ENCODE data around the gene OTOS. TPM values are rescaled to one million over a fixed set of nuclear protein-coding genes. Genes with fewer than 3 reads are reported as not detected.

The OTOS gene
- total and polyA plus RNA-seq, 2 of the 13 experiments (the other 11 are each of a cell fraction or from before 2014, with no cell fraction given) = not detected

DNA sequence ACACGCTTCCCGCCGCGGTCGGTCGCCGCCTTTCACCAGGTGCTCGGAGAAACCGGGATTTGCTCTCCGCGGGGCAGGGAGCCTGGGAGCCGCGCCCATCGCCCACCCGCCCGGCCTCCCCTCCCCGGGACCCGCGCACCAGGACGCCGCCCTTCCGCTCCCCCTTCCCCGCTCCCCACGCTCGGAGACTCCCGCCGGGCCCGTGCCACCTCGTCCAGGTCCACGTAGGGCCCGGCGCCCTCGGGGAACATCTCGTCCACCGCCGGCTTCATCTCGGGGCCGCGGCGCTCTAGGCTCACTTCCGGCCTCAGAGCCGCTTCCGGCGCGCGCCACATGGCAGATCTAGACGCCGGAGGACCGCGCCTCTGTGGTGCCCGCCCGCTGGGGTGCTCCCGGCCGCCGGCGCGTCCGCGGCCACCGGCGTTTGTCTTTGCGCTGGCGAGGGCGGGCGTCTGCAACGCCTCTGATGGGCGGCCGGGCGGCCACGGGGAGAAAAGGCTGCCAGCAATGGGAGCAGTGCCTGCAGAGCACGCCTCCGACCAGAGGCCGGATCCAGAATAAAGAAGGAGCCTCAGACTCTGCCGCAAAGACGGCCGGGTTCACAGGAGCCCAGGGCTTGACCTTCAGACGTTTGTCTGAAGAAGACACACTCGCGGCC lies 4.3 kb downstream of the OTOS start, which contains the start of gene COPS9 (continued):
- TF ChIP-seq, protein P1, sequence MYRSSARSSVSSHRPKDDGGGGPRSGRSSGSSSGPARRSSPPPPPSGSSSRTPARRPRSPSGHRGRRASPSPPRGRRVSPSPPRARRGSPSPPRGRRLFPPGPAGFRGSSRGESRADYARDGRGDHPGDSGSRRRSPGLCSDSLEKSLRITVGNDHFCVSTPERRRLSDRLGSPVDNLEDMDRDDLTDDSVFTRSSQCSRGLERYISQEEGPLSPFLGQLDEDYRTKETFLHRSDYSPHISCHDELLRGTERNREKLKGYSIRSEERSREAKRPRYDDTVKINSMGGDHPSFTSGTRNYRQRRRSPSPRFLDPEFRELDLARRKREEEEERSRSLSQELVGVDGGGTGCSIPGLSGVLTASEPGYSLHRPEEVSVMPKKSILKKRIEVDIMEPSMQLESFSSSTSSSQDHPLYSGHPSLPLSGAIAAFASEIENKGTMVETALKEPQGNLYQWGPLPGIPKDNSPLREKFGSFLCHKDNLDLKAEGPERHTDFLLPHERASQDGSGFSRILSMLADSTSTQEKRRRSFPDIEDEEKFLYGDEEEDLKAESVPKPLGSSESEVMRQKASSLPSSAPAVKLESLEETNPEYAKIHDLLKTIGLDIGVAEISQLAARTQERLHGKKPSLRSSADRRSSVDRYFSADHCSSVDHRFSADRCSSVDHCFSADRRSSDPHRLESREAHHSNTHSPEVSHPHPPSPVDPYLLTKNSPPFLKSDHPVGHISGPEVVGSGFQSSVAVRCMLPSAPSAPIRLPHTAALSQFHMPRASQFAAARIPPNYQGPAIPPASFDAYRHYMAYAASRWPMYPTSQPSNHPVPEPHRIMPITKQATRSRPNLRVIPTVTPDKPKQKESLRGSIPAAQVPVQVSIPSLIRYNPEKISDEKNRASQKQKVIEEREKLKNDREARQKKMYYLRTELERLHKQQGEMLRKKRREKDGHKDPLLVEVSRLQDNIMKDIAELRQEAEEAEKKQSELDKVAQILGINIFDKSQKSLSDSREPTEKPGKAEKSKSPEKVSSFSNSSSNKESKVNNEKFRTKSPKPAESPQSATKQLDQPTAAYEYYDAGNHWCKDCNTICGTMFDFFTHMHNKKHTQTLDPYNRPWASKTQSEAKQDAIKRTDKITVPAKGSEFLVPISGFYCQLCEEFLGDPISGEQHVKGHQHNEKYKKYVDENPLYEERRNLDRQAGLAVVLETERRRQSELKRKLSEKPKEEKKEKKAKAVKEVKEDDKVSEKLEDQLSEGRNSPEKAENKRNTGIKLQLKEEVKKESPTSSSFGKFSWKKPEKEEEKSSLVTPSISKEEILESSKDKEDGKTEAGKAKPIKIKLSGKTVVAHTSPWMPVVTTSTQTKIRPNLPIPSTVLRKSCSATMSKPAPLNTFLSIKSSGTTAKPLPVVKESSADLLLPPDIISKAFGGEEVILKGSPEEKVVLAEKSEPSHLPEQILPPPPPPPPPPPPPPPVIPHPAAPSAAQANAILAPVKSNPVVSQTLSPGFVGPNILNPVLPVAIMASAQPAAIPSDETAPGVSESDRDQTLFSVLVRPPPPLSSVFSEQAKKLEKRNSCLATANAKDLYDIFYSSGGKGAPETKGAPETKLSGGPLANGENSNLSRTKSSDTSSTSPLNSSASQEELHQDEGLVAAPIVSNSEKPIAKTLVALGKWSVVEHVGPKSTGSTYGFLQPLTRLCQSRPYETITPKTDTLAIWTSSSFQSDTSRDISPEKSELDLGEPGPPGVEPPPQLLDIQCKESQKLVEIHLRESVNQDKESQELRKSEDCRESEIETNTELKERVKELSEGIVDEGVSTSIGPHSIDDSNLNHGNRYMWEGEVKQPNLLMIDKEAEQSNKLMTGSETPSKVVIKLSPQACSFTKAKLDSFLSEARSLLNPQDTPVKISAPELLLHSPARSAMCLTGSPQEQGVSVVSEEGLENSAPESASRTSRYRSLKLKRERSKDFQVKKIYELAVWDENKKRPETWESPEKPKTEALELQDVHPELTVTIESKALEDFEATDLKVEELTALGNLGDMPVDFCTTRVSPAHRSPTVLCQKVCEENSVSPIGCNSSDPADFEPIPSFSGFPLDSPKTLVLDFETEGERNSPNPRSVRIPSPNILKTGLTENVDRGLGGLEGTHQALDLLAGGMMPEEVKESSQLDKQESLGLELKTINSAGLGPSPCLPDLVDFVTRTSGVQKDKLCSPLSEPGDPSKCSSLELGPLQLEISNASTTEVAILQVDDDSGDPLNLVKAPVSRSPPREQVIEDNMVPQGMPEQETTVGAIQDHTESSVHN (CRISPR knock-in tag; IDR thresholded peaks at IDR 0.05) = no peak; the same call in 1 of the 2 replicates
- no peak for TF ChIP-seq ZNF24 (IDR thresholded peaks at IDR 0.05)
- TF ChIP-seq ZNF761 (CRISPR knock-in tag; conservative IDR thresholded peaks at IDR 0.05) = peak; percentile 61; the same call in 1 of the 2 replicates
- TF ChIP-seq MED8 (CRISPR knock-in tag; IDR thresholded peaks at IDR 0.05; ENCODE audit: insufficient replicate concordance) = peak; percentile 72
- TF ChIP-seq ELF1 (CRISPR knock-in tag; IDR thresholded peaks at IDR 0.05) = peak; percentile 86
- TF ChIP-seq, protein P2, sequence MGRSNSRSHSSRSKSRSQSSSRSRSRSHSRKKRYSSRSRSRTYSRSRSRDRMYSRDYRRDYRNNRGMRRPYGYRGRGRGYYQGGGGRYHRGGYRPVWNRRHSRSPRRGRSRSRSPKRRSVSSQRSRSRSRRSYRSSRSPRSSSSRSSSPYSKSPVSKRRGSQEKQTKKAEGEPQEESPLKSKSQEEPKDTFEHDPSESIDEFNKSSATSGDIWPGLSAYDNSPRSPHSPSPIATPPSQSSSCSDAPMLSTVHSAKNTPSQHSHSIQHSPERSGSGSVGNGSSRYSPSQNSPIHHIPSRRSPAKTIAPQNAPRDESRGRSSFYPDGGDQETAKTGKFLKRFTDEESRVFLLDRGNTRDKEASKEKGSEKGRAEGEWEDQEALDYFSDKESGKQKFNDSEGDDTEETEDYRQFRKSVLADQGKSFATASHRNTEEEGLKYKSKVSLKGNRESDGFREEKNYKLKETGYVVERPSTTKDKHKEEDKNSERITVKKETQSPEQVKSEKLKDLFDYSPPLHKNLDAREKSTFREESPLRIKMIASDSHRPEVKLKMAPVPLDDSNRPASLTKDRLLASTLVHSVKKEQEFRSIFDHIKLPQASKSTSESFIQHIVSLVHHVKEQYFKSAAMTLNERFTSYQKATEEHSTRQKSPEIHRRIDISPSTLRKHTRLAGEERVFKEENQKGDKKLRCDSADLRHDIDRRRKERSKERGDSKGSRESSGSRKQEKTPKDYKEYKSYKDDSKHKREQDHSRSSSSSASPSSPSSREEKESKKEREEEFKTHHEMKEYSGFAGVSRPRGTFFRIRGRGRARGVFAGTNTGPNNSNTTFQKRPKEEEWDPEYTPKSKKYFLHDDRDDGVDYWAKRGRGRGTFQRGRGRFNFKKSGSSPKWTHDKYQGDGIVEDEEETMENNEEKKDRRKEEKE (IDR thresholded peaks at IDR 0.05) = no peak
- no peak for TF ChIP-seq ZFP36L2 (CRISPR knock-in tag; IDR thresholded peaks at IDR 0.05)
- no peak for TF ChIP-seq ZNF484 (CRISPR knock-in tag; IDR thresholded peaks at IDR 0.05; ENCODE audit: borderline replicate concordance, low read depth)
- TF ChIP-seq, protein P3, sequence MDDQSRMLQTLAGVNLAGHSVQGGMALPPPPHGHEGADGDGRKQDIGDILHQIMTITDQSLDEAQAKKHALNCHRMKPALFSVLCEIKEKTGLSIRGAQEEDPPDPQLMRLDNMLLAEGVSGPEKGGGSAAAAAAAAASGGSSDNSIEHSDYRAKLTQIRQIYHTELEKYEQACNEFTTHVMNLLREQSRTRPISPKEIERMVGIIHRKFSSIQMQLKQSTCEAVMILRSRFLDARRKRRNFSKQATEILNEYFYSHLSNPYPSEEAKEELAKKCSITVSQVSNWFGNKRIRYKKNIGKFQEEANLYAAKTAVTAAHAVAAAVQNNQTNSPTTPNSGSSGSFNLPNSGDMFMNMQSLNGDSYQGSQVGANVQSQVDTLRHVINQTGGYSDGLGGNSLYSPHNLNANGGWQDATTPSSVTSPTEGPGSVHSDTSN (CRISPR knock-in tag; IDR thresholded peaks at IDR 0.05; ENCODE audit: borderline replicate concordance) = no peak
- TF ChIP-seq ATM (IDR thresholded peaks at IDR 0.05; ENCODE audit: borderline replicate concordance) = no peak
- no peak for TF ChIP-seq FOXC1 (CRISPR knock-in tag; IDR thresholded peaks at IDR 0.05; ENCODE audit: borderline replicate concordance)
- peak; percentile 74 for TF ChIP-seq HNRNPLL (IDR thresholded peaks at IDR 0.05; ENCODE audit: low read depth, low read length, poor library complexity, severe bottlenecking)
- TF ChIP-seq MIXL1 (CRISPR knock-in tag; IDR thresholded peaks at IDR 0.05) = no peak
- TF ChIP-seq SOX6 (IDR thresholded peaks at IDR 0.05) = no peak
- no peak; the same call in 1 of the 2 replicates for TF ChIP-seq SOX6 (CRISPR knock-in tag; IDR thresholded peaks at IDR 0.05)
- TF ChIP-seq ZNF572 (CRISPR knock-in tag; IDR thresholded peaks at IDR 0.05) = no peak
- no peak for TF ChIP-seq EZH2 (conservative IDR thresholded peaks at IDR 0.05; ENCODE audit: low read depth, low read length)
- no peak for TF ChIP-seq FOXK2 (IDR thresholded peaks at IDR 0.05)
